Stimulated activated CD8-positive, alpha-beta memory T cell treated with anti-CD3 and anti-CD28 coated beads, Interleukin-12 subunit alpha, Interleukin-12 subunit beta, amount 100 ng/mL, for 24 hours (primary cell): ENCODE measurements around the gene PAX5.

ENCODE experiments used
- DNase-seq: peaks from one replicate; pipeline ENCODE4 v3.0.0-alpha.2; 2020; ENCODE audit errors: extremely low read depth

The PAX5 gene

DNA sequence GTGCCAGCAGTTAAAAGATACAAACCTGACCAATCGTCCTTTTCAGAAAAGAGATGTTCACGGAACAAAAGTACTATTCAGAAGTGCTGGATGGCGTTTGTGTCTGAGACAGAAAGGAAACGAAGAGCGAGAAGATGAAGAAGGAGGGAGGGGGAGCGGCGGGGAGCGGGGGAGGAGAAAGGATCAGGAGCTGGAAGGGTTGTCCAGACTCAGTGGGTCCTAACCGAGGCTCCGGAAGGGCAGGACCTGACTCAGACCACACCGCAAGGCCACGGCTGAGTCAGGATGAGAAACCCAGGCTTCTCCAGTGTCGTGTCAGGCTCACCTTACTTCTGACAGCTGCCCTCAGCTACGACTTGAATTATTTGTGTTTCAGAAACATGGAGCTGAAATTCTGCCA lies 46.2 kb downstream of the PAX5 start:
- no peak for DNase-seq

DNA sequence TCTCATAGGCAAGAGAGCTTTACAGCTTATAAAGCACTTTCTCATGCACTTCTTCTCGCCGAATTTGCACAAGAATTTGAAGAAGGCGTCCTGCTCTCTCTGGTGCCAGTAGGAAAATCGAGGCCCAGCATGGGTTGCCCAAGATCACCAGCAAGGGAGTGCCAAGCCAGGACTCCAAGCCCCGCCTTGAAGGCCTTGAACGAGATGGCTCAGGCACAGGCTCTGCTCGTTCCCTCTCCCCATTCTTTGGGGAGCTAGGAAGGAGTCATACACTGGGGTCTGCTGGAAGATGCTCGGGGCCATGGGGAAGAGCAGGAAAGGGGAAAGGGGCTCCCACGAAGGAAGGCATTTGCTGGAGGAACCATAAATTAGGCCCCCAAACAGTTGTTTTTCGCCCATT lies 46.7 kb downstream of the PAX5 start:
- no peak for DNase-seq

DNA sequence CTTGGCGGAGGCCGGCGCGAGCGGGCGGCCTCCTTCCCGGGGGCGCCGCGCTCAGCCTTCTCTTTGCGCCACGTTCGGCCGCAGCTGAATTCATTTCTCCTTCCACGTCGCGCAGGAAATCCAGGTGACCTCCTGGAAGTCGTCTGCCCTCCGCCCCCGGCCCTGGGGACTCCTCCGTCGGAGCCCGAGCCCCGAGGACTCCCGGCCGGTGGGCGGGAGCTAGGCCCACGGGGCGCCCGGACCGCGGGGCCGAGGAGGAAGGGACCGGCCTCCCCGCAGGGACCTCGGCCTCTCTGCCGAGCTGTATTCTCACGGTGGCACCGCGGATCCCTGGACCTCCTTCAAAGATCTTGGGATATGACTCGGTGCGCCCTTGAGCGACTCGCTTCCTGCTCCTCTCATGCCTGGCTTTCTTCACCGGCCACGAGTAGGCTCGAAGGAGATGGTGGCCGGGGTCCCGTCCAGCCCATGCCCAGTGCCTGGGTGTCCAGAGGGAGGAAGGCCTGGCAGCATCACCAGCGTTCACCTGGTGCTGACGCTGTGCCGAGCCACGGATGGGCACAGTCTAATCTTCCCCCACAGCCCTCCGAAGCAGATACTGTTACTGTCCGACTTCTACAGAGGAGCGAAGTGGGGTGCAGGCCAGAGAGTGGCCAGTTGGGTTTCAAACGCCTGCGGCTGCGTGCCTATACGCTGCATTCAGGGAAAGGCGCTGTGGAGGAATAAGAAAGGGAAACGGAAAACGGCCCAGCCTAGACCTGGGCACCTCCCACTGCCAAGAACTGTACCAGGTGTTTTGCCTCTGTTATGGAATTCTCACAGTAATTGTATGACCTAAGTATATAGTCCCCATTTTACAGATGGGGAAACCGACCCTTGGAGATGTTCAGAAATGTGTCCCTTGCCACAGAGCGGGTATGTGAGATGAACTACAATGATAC lies 47.3 kb downstream of the PAX5 start:
- DNase-seq: no peak

DNA sequence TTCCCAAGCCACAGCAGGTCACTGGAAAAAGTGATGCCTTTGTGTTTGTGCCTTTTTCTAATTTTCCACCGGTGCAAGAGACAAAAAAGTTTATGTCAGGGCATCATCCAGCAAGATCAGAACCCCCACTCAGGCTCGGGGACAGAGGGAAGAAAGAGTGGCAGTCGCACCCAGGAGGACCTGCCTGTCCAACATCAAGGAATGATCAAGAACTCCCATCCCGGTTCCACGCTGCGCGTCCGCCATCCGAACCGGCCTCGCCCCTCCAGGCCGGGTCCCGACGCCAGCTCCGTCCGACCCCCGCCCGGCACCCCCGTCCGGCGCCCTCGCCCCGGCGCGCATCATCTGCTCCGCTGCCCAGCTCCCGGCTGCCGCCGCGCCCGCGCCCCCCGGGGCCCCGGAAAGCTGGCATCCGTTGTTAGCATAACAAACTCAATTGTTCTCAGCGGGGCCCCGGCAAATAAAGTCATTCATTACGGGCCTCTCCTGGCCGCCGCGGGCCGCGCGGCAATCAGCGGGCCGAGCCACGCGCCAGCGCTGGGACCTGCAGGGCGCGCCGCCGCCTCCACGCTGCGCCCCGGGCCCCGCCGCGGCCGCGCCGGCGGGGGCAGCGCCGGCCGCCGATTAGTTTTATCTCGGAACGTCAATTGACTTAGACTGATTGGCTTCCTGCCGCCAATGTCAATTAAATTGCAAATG lies 48.1 kb downstream of the PAX5 start:
- DNase-seq: no peak

DNA sequence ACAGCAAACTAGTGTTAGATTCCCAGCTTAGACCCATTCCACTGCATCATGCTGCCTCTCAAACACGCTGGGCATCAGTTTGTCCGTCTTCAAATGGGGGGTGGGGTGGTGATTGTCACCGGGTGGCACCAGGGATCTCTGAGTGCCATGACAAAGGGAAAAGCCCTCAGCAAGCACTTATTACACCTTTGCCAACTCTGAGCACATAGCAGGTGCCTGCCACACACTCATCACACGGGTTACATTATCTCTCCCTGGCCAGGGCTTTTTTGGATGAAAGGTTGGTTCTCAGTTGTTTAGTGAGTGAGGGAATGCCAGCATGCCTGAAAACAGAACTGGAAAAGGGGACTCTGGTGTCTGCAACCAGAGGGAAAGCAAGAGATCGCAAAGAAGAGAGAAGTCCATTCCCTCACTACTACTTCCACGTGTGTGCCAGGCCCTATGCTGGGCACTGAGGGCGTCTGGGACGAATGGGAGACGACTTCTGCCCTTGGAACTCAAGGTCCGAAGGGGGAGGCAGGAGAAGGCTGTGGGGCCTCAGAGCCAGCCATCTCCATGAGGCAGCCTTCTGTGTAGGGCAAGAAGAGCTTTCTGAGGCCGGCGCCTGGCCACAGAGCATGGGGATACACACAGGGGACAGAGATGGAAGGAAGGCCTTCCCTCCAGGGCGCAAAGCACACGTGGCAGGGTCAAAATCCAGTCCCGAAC lies 48.9 kb downstream of the PAX5 start:
- DNase-seq: no peak

DNA sequence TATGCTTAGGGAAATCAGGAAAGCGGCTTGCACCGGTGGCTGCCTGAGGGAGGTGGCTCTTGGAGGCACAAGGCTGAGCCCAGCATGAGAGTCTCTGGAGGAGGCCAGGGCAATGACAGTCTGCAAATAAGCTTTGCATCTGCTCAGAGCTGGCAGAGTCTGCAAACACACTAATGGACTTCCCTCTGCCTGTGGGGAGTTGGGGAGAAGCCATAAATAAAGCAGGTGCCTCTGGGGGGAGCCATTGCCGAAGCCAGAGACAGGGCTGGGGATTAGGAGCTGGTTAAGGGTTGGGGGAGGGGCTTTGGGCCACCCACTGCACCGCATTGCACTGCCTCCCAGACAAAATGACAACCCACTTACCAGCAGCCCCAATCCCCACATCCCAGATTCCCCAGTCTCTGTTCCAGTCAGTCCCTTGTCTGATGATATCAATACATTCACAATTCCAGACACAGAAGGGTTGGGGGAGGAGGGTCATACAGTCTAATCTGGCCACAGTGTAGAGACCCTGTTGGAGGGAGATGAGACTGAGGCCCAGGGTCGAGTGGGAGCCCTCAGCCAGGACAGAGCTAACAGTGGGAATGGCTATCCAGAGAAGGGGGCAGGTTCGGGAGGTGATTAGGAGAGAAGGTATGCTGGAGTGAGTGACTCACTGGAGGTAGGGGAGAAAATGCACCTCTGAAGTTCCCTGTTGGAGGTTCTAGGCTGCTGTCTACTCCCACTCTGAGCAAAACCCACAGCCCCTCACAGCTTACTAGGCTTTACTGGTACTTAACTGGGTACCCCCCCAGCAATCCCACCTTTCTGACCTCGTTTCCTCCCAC lies 53.7 kb downstream of the PAX5 start:
- no peak for DNase-seq

DNA sequence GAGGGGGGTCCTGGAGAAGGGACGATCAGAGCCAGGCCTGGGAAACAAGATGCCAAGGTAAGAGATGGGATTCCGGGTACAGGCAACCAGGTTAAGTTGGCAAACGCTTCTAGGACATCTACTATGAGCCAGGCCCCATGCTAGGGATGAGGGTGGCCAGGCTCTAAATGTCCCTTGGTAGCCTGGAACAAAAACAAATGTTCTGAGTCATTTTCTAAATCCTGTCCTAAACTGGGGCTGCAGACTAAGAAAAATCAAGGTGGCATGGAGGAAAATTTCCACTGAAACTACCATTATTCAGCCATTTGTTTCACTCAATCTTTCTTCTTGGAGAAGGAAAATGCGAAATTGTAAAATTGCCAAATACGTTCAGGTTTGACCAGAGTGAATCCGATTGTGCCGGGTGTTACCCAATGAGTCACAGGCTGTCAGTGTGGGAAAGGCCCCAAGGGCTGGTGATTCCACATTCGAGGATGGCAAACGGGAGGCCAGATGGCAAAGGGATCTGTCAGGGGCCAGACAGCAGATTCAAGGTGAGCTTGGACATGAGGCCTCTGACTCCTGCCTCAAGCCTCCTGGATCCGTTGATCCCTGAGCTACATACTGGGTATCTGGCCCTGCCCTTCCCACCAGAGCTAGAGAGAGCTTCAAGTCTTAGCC lies 57.6 kb downstream of the PAX5 start:
- DNase-seq: no peak

DNA sequence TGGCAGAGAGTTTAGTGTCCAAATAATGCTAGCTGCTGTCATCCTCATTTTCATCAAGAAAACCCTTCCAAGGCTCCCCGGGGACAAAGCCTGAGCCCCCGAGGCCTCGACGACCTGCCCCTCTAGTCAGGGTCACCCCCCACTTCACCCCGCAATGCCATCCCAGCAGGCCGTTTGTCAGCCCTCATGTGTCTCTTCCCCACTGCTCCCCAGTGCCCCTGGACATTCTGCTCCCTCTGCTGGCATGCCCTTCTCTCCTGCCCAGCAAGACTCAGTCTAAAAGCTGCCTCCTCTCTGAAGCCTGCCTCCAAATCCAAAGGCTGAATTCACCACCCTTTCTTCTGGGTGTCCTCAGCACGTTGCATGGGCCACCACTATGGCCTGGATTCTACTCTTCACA lies 59.3 kb downstream of the PAX5 start:
- DNase-seq: no peak

DNA sequence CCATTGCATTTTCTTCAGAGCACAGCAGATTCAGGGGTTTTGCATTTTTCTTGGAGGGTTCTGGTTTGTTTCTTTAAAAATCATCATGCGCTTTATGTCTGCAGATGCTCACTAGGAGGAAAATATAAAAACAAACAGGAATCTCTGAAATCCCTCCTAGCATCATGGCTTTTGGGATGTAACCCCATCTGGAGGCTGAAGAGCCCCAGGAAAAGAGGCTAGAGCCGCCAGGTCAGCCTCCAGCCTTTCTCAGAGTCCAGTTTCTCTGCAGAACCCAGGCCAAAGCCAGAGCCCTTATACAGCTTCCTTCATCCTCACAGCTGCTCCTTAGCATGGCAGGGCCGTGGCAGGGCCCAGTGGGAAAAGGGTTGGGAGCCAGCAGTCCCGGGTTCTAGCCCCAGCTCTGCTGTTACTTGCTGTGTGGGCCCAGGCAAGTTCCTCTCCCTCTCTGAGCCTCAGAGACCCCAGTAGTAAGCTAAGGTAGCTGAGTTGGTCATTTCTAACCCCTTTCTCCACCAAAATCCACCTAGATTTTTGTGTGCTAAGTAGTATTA lies 62.1 kb downstream of the PAX5 start:
- no peak for DNase-seq

DNA sequence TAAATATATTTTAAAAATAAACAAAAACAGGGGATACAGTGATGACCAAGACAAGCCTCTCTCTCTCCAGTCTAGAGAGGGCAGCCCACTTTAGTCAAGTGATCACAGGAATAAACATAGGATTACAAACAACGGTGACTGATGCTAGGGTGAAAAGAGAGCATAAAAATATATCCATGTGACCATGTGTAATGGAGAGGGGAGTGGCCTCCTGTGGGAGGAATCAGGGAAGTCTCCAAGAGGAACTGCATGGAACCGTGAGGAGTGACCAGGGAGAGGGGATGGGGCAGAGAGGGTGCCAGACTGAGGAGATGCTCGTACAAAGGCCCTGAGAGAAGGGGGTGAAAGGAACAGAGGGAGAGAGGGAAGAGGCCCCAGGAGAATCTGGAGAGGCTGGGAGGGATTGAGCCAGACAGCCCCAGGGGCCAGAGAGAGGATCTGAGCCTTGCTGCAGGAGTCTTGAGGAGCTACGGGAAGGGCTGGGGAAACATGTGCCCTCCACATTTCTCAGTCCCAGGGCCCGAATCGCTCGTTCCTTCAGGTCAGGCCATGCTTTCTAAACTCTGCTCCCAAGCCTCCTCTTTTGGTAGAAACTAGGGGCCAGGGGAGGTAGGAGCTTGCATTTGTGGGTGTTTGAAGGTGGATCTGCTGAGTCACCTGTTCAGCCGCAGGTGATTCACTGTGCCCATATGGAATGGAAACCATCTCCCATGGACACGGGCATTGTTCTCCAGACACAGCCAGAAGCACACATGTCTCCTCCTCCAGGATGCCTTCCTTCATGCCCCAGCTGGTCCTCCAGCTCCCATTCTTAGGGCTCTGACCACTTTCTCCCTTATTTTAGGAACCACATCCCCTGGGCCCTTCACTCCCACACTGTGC lies 63.8 kb downstream of the PAX5 start:
- no peak for DNase-seq

DNA sequence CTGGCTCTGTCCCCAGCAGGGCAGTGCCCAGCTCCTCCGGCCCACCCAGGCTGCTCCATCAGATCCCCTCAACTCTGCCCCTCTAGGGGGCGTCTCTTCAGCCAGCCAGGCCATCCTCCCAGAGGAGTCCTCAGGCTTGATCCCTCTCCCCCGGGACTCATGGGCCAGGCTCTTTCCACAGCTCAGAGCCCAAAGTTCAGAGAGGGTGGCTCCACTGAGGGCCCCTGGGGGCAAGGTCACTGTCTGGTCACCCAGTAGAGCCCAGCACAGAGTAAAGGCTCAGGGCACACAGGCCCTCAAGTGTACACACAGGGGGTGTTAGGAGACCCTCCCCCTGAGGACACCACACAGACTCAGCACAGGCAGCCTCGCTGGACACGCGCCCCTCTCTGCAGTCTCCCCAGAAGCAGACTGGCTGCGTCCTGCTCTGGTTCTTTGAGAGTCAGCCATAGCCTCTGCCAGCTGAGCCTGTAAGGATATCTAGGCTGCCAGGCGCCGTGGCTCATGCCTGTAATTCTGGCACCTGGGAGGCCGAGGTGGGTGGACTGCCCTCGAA lies 64.8 kb downstream of the PAX5 start:
- no peak for DNase-seq

DNA sequence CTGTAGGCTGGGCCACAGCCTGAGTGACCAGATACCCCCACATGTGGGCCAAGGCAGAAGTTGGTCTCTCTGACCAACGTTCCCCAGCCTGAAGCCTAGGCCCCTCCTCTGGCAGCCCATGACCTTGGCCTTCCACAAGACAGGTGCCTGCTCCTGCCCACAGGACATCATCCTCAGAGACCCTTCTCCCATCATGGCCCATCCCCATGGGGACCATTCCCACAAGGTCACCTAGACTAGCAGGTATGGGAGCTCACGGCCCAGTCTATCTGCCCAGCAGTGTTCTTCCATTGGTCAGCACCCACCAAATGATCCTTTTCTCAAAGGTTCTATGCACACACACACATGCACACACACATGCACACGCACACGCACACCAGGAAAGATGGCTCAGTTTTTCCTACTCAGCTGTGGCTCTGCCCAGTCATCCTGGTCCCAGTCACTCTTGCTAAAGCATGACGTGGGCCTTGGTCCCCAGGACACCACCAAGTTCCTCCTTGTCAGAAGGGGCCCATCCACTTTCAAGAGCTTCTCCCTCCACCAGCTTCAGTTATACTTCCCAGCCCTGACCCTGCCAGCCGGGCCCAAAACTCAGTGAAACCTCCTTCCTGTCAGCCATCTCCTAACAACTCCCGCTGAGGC lies 65.4 kb downstream of the PAX5 start:
- no peak for DNase-seq

DNA sequence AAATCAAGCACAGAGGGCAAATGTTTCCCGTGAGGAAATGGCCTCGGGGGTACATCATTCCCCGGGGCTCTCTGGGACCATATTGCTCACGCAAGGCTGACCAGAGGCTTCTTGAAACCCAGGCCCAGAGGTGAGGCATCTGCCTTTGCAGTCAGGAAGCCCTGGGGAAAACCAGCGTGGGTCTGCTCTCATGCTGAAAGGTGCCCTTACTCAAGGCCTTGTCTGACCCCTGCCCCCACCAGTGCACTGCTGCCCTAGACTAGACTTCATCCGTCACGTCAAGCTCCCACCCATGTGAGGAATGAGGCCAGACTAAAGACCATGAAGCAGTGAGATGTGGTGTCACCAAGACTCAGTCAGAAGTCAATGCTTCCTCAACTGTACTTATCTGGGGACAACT lies 66.1 kb downstream of the PAX5 start:
- DNase-seq: no peak

DNA sequence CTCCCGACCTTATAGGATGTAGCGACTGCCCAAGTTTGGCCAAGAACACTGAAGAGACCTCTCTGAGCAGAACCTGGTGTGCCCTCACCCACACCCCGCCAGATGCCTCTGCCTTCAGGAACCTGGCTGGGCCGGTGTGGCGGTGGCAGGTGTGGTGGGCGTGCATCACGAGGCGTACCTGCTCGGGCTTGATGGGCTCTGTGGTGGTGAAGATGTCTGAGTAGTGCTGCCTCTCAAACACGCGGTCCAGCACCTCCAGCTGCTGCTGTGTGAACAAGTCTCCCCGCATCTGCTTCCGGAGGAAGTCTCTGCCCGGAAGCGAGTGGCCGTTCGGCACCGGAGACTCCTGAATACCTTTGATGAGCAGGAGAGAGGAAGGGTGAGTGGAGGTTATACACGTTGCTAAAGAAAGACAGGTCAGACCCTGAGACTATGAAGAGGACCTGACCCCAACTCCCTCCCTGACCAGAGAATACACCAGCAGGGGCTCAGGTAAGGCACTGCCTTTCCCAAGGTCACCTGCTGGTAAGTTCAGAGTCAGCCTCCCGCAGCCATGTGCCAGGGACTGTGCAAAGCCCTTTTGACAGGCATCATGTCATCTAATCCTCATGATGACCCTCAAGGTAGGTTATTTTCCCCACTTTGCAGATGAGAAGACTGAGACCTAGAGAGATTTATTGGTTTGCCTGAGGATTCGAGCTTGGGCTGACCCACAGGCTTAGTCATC lies 67.5 kb downstream of the PAX5 start:
- no peak for DNase-seq

DNA sequence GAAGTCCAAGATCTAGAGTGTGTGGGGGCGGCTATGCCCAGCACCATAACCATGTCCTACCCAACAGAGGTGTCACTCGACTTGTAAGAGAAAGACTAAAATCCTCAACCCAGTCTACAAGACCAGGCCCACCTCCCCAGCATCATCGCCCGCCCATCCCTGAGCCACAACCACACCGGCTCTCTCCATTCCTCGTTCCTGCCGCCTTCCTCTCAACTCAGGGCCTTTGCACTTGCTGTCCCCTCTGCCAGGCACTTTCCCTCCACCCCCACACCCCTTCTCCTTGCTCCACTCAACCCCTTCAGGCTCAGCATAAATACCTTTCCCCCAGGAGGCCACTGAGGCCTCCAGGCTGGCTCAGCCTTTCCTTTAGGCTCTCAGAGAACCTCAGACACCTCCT lies 69.3 kb downstream of the PAX5 start:
- no peak for DNase-seq

DNA sequence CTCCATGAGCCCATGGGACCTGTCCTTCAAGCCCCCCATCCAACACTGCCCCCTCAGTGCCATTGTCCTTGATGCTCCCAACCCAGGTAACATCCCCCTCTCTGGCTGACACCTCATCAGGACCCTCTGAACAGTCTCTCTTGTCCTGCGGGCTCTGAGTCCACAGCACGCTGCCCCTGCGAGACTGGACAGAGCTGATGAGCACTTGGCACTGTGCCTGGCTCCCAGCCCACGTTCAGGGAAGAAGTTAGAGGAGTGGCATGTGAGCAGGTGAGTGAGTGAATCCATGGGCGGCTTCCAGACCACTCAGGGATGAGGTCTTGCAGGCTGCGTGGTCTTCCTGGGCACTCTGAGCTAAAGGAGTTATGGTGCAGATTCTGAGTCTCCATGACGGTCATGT lies 70.7 kb downstream of the PAX5 start:
- no peak for DNase-seq

DNA sequence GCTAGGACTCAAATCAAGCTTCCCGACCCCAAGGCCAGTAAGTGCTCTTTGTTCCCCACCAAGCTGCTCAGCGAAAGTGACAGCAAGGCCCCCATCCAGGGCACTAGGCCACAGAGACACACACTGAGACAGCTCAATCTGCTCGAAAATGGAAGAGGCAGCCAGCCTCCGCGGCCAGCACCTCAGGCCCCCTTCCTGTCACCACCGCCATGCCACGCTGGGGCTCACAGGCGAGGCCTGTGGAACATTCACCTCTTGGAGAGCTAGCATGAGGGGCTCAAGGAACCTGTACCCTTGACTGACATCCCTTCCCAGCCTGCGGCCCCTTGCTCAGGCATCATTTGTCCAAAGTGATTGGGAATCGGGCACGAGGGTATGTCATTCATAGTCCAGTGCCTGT lies 71.4 kb downstream of the PAX5 start:
- DNase-seq: no peak

DNA sequence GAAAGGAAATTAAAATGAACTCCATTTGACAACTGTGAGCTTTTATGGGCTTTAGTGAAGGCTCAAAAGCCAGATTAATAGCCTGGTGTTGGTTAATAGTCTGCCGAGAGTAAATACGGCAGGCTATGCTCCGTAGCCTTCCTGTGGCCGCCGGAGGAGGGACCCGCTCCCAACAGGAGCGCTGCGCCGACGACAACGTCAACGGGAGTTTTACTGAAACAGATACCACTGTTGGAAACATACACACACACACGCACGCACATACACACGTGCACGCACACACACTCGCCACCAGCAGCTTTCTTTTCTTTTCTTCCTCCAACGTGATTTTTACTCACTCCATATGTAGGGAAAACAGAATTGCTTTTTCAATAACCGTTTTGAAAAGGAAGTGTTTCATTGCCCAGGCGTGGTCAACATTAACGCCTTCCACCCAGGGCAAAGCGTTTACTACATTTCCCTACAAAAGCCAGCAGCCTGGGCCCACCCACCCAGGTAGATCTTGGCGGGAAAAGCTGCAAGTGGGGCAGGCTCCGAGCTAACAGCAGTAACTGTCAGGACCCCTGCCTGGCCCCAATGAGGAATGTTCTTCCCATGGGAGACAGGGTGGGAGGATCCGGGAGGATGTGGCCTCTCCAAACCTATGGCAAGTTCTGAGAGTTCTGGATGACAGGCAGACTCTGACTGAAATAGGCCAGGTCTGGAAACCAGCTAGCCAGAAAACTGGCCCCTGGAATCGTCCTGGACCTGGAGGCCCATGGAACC lies 72.3 kb downstream of the PAX5 start:
- no peak for DNase-seq
